NCI-H1417 treated with DMSO at 0.1 percent for 48 hours (cell line): ENCODE data around the gene CEBPE.

Experiments used
- DNase-seq: peaks from one replicate; lab custom pipeline; 2025; lab: John Stamatoyannopoulos, UW

Gene CEBPE

GRCh38 chr14:23143911-23144310, 24.9 kb upstream of the CEBPE start:
- no peak for DNase-seq

DNA sequence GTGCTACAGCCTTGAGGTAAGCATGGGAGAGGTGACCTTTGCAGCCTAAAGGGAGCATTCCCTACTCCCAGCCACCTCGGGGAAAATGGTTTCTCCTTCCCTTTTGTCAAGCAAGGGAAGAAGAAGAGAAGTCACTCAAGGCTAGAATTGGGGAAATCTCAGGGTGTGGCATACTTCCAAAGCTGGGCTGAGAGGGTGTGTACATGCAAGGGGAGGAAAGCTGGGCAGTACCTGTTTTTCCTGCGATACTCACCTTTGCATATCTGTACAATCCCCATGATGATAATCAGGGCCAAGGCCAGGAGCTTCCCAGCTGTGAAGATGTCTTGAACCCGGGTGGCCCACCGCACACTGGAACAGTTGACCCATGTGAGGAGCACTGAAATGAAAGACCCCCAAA, 23.8 kb upstream of the CEBPE start:
- no peak for DNase-seq

GRCh38 chr14:23141706-23142444, 22.8 kb upstream of the CEBPE start:
- DNase-seq: no peak

DNA sequence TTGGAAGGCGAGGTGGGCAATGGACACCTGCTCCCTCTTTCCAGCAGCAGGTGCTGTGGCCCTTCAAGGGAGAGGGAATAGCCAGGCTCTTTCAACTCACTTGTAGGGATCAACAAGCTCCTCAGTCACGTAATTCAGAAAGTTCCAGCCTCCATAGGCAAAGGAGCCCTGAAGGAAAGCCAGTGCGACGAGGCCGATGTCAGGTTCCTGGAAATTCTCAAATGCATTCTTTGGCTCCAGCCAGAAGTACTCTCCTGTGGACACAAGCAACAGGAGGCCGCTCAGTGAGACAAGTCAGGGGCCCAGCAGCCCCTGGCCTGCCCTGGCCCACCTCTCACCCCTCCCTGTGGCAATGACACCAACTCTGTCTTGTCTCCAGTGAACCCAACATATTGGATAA, 21.3 kb upstream of the CEBPE start:
- DNase-seq: no peak

GRCh38 chr14:23139874-23140273, 20.8 kb upstream of the CEBPE start:
- no peak for DNase-seq

DNA sequence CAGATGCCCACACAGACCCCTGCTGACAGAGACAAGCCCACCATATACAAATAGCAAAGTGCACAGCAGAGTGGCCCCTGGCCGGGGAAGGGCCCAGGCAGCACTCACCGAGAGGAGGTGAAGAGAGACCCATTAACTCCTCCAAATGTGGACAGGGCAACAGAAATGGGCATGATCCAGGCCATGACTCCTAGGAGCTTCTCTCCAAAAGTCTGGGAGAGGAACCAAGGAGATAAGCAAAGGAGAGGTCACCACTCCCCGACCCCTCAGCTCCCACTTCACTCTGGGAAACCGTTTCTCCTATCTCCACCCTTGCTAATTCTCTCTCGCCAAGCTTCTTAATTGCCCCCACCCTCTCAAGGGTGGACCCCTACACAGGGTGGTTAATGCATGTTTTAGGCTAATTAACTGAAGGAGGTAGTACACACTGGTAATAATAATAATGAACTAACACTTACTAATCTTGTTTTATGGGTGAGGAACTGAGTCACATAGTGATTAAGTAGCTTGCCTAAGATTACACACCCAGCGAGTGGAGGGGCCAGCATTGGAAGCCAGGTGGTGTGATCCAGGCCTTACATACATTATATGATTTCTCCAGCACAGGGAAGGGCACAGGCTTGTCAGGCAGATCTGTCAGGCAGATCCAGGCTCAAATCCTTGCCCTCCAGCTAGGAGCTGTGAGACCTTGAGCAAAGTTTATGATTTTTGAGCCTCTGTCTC, 18.9 kb upstream of the CEBPE start:
- DNase-seq: no peak

DNA sequence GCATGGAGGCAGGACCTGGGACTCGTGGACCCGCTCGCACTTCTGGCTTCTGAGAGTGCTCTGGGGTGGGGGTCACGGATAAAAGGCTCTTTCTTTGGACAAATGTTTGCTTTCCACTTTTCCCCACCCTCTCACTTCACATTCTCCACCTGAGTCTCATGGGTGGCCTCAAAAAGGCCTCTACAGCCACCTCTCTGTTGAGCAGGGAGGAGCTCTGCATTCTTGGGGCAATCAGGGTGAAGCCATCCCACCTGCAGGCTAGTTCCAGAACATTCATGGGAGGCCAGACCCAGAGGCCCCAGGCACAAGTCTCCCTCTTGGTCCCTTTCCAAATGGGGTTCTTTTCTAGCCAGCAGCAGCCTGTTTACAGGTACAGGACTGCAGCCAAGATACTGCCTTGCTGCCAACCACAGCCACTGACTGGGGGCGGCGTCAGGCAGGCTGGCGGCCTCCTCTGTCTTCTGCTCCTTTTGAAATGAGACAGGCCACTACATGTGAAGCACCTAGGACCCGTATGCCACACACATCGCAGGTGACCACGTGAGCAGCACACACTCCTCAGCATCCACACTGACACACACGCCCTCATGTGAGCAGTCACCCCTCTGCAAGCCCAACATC, 18.2 kb upstream of the CEBPE start:
- no peak for DNase-seq

- no peak for DNase-seq
Observed at GRCh38 chr14:23136566-23137133, 17.6 kb upstream of the CEBPE start.

GRCh38 chr14:23132970-23133369, 13.9 kb upstream of the CEBPE start:
- DNase-seq: no peak

- no peak for DNase-seq
Observed at GRCh38 chr14:23131482-23131881, 12.4 kb upstream of the CEBPE start.

GRCh38 chr14:23130871-23131270, 11.8 kb upstream of the CEBPE start:
- DNase-seq: no peak

DNA sequence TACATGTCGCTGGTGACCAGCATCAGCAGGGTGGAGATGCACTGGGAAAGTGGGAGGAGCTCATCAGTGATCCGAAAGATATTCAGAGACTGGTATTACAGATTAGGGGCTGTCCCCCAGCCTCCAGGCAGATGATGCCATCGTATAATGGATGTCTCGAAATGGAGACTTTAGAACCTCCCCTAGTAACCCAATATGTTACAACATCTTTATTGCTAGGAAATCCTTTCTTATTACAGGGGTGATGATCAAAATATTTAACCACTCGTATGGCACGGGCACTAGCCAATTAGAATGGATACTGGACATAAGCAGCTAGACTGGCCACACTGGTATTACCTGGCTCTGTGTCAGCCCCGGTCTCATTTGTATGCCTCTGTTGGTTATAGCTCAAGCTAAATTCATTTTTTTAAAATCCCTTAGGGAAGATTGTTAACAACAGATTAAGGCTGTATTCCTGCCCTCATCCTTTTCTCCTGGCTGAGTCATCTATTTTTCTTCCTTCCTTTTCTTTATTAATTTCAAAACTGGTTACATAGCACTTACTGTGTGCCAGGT, 10.8 kb upstream of the CEBPE start:
- no peak for DNase-seq

DNA sequence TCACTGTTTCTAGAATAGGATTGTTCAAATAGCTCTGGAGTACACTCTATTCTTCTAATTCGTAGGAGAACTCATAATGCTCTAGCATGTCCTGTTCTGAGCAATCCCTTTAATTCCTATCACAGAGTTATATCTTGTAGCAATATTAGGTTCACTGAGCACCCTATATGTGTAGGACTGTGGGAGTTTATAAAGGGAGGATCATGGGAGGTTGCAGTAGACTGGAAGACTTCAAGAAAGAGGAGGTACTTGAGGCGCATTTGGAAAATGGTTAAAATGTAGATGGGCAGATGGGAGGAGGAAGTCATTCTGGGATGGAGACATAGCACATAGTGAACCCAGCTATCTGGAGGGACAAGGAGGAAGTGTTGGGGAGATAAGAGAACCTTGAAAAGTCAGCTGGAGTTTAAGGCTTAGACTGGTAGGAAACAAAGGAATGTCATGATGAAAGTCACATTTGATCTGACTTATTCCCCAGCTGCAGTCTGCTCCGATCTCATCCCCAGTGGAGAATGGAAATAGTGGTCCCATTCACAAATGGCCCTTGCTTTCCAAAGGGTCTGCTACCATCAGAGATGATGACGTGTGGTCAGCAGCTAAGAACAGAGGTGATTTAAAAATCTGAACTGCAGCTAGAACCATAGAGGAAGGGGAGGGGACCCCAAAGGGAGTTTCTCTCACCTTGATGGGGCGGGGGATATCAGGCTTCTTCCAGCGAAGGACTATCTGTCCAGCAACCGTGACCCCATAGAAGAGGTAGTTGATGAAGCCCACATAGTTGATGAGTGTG, 10.1 kb upstream of the CEBPE start:
- DNase-seq: no peak

DNA sequence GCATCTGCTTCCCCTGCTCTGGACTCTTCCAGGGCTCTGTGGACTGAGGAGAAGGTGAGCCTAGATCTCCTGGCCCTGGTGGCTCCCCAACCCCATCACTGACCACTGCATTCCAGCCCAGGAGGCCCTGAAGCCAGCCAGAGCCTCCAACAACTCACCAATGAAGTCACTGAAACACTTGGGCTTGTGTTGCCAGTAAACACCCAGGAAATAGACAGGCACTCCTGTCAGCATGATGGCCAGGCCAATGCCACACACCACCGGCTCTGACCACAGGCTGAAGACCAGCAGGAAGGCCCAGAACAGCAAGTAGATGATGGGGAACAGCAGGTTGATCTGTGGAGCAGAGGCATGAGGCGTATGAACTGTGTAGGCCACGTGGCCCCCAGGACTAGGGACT, 8.8 kb upstream of the CEBPE start:
- no peak for DNase-seq

- DNase-seq: no peak
Observed at GRCh38 chr14:23126548-23127278, 7.7 kb upstream of the CEBPE start.

DNA sequence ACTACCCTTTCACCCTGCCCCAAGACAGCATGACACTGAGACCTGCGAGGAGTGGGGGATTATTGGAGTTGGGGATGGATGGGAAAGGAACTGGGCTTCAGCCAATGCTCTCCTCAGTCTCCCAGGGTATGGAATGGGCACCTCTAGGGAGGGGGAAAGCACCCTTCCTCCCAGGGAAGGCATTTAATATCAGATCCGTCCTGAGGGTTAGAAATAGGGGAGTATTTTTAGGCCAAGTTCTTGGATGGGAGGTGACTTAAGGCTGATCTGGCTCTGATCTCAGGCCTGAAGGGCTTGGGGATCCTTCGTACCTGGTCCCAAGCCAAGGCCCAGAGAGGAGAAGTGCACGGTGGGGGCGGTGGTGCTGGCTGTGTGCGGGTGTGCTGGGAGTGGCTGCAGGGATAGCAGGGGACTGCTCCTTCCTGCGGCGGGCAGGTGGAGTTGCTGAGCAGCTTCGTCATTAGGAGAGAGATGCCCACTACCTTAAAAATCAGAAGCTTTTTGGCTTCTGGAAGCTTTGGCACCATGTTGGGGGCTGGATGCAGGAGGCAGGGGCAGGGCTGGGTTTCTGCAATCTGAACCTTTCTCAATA, 7.0 kb upstream of the CEBPE start:
- no peak for DNase-seq

- no peak for DNase-seq
Observed at GRCh38 chr14:23125011-23125410, 6.0 kb upstream of the CEBPE start.

DNA sequence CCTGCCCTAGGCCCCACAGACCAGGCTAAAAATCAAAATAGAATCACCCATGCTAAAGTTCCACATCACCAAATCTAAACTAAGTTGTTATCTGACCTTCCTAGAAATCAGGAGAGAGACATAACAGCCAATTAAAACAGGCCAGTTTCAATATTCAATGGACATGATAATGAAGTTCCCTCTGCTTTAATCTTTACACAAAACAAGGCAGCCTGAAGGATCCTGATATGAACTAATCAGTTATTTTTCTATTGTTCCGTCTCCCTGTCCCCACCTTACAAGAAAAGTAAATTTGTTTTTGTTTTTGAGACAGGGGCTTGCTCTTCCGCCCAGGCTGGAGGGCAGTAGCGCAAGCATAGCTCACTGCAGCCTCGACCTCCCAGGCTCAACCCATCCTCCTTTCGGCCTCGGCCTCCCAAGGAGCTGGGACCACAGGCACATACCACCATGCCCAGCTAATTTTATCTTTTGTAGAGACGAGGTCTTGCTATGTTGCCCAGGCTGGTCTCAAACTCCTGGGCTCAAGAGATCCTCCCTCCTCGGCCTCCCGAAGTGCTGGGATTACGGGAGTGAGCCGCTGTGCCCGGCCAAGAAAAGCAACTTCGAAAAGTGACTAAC, 5.4 kb upstream of the CEBPE start:
- no peak for DNase-seq

GRCh38 chr14:23123419-23123818, 4.4 kb upstream of the CEBPE start:
- DNase-seq: no peak

- no peak for DNase-seq
Observed at GRCh38 chr14:23122086-23122485, 3.0 kb upstream of the CEBPE start.
